Transverse colon (tissue), 4 donors: Measurements from ENCODE around the gene CKMT2. TPM values are rescaled to one million over a fixed set of nuclear protein-coding genes. Genes with fewer than 3 reads are reported as not detected.

Experiments
- DNase-seq: peaks from one replicate; pipeline ENCODE4 v3.0.0-alpha.2; 2019
- H3K27ac ChIP-seq, 4 donors: fragments of 200-600 bp; sonication (generic); 2 replicates each; pipeline ENCODE4 v1.5.1; 2016 to 2018; ENCODE audit warnings: inconsistent platforms in 4 of 4
- H3K27me3 ChIP-seq: fragments of 200-600 bp; sonication (generic); 2 replicates; pipeline ENCODE4 v1.5.1; 2017; ENCODE audit warnings: inconsistent platforms
- H3K36me3 ChIP-seq, 4 donors: fragments of 200-600 bp; sonication (generic); 2 replicates each; pipeline ENCODE4 v1.5.1; 2017 to 2019; ENCODE audit warnings: inconsistent platforms in 4 of 4
- H3K4me1 ChIP-seq, 4 donors: fragments of 200-600 bp; sonication (generic); 2 replicates each; pipeline ENCODE4 v1.5.1; 2017 to 2020; ENCODE audit warnings: inconsistent platforms in 4 of 4
- H3K4me3 ChIP-seq, 4 donors: fragments of 200-600 bp; sonication (generic); 1 replicate in 1 of 4; 2 replicates in 3 of 4; pipeline versions ENCODE4 v1.5.1 to v1.6.1; 2017 to 2019; ENCODE audit warnings: inconsistent platforms in 4 of 4
- H3K9me3 ChIP-seq, 2 donors: fragments of 200-600 bp; sonication (generic); 2 replicates each; pipeline ENCODE4 v1.5.1; 2017 to 2019; ENCODE audit warnings: inconsistent platforms in 2 of 2
- EP300 ChIP-seq: sonication (generic); formaldehyde crosslinking; IDR thresholded peaks from one replicate; pipeline ENCODE4 v1.6.1; 2017; ENCODE audit warnings: antibody characterized with exemption, low read depth
- POLR2A ChIP-seq: fragments of 450-650 bp; IDR thresholded peaks from one replicate; pipeline ENCODE4 v1.6.1; 2016; ENCODE audit warnings: antibody characterized with exemption, mild to moderate bottlenecking, moderate library complexity
- POLR2AphosphoS5 ChIP-seq, 3 donors: sonication (generic); formaldehyde crosslinking; IDR thresholded peaks; one replicate each; pipeline ENCODE4 v1.6.1; 2016; ENCODE audit warnings: antibody characterized with exemption in 3 of 3
- WGBS, 2 donors: methylation state at CpG; one replicate each; pipeline ENCODE4 v1.1.5; 2018; ENCODE audit warnings: low coverage in 1 of 2; 5-methylcytosine and 5-hydroxymethylcytosine counted together
- in situ Hi-C, 4 donors: fragments of 200-750 bp; cut with MboI; loops; one replicate each; pipeline versions ENCODE4 v1.15.0 to v1.15.1; 2017; ENCODE audit warnings: low sequenced_read_pairs in 3 of 4, low pct_ligation_motif_present in 1 of 4, low pct_unique_long_range_greater_than_20kb in 1 of 4
- intact Hi-C: fragments of 100-400 bp; cut with DNase I; formaldehyde crosslinking; loops from one replicate; pipeline ENCODE4 v1.15.1; 2023; ENCODE audit warnings: low total_unique reads
- total RNA-seq, 4 donors: library from RNA; depleted of rRNA; stranded (reverse); fragments of >200 nt; gene quantifications; one replicate each; pipeline ENCODE4 v1.1.0, GENCODE V29; 2016
- TF ChIP-seq, protein P1 (sequence below), 5 experiments: fragments of 200-600 bp in 3 of 5; fragments of 450-650 bp in 2 of 5; sonication (generic) in 3 of 5; IDR thresholded peaks; 1 replicate in 2 of 5; 2 replicates in 3 of 5; pipeline ENCODE4 v1.5.1; 2016 to 2017; ENCODE audit warnings: antibody characterized with exemption in 5 of 5, inconsistent platforms in 3 of 5, mild to moderate bottlenecking in 2 of 5, moderate library complexity in 1 of 5

The CKMT2 gene
- total RNA-seq, 4 donors from 2014 or later, result 0.79 to 17.1 (median 5.1) TPM

DNA sequence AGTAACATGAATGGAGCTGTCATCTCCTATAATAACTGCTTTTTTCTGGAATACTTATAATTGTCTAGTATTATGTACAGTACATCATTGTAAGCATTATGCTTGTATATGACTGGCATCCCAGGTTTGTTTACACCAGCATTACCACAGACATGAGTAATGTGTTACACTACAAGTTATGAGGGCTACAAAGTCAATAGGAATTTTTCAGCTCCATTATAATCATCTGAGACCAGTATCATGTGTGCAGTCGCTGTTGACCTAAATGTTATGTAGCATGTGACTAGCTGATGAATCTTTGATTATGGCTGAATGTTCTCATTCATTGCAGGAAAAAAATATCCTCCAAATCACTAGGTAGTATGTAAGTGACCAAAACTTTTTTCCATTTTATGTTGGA is 70.4 kb downstream of the CKMT2 start:
- no peaks in the 10 kb centered on the region for H3K36me3 ChIP-seq
- TF ChIP-seq, protein P1, sequence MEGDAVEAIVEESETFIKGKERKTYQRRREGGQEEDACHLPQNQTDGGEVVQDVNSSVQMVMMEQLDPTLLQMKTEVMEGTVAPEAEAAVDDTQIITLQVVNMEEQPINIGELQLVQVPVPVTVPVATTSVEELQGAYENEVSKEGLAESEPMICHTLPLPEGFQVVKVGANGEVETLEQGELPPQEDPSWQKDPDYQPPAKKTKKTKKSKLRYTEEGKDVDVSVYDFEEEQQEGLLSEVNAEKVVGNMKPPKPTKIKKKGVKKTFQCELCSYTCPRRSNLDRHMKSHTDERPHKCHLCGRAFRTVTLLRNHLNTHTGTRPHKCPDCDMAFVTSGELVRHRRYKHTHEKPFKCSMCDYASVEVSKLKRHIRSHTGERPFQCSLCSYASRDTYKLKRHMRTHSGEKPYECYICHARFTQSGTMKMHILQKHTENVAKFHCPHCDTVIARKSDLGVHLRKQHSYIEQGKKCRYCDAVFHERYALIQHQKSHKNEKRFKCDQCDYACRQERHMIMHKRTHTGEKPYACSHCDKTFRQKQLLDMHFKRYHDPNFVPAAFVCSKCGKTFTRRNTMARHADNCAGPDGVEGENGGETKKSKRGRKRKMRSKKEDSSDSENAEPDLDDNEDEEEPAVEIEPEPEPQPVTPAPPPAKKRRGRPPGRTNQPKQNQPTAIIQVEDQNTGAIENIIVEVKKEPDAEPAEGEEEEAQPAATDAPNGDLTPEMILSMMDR (IDR thresholded peaks at IDR 0.05), result no peak
- no peak for TF ChIP-seq EP300
- no peak for TF ChIP-seq POLR2A
- TF ChIP-seq POLR2AphosphoS5 (IDR thresholded peaks at IDR 0.05), result no peak
- no peak overlapping the region for H3K27ac ChIP-seq
- peaks cover 0 to 34% (median 22%) of the 10 kb centered on the region in 4 donors for H3K4me1 ChIP-seq
- H3K4me3 ChIP-seq, result no peak overlapping the region
- H3K9me3 ChIP-seq, result no peaks in the 10 kb centered on the region
- intact Hi-C loops, result no loop called here
- 88 to 100% methylated on average over 1 of the region's 1 CpG for WGBS, 2 donors
- in situ Hi-C loops, result no loop called here
- no peaks in the 10 kb centered on the region for H3K27me3 ChIP-seq
- DNase-seq, result no peak

DNA sequence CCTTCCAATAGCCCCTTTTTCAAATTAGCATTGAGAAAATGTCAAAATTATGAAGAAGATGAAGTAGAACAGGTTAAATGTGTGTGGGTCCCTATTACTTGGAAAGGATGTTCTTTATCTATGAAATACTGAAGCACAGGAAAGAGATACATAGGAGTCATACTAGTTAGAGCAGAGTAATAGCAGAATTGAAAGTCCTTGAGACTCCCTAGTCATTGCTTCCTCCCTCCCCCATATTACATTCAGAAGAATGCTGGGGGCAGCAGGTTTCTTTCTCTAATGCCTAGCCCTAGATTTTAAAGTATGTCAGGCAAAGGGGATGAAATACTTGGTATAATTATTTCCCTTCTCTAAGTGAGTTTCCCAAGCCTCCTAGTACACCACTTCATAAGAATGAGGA is 72.7 kb downstream of the CKMT2 start:
- Histone ChIP-seq H3K9me3 (no peaks in the 10 kb centered on the region), H3K4me1 (peaks cover 0 to 16% (median 10%) of the 10 kb centered on the region in 4 donors), H3K27ac (no peak overlapping the region), H3K36me3 (peaks cover 0 to 9% (median 2%) of the 10 kb centered on the region in 4 donors), H3K4me3 (no peak overlapping the region), H3K27me3 (no peaks in the 10 kb centered on the region)
- in situ Hi-C loops, result no loop called here
- intact Hi-C loops, result no loop called here
- TF ChIP-seq POLR2A, result no peak
- no peak for DNase-seq

DNA sequence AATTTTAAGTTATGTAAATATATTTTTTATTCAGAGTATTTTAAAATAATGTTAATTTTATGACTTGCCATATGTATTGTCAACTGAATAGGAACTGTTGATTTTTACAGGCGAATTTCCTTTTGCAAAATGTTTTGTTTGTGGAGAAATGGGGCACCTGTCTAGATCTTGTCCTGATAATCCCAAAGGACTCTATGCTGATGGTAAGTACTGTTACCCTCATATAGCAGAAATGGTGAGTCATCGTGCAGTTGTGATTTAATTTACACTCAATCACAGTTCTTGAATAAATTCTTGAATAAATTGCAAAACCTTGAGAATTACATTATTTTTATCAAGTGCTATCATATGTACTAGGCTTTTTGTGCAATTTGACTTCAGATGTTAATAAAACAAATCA is 75.7 kb downstream of the CKMT2 start:
- intact Hi-C loops (no loop called here), in situ Hi-C loops (no loop called here)
- Histone ChIP-seq H3K27me3 (no peaks in the 10 kb centered on the region), H3K27ac (no peak overlapping the region), H3K9me3 (no peaks in the 10 kb centered on the region), H3K36me3 (peaks cover 0 to 32% (median 5%) of the 10 kb centered on the region in 4 donors), H3K4me3 (no peak overlapping the region), H3K4me1 (no peaks in the 10 kb centered on the region)
- WGBS, 2 donors, result 92 to 95% methylated on average over 2 of the region's 2 CpGs
- no peak for DNase-seq
- TF ChIP-seq POLR2A, result no peak
- TF ChIP-seq EP300, result no peak
- TF ChIP-seq POLR2AphosphoS5 (IDR thresholded peaks at IDR 0.05), result no peak
- TF ChIP-seq, protein P1 (IDR thresholded peaks at IDR 0.05), result no peak

DNA sequence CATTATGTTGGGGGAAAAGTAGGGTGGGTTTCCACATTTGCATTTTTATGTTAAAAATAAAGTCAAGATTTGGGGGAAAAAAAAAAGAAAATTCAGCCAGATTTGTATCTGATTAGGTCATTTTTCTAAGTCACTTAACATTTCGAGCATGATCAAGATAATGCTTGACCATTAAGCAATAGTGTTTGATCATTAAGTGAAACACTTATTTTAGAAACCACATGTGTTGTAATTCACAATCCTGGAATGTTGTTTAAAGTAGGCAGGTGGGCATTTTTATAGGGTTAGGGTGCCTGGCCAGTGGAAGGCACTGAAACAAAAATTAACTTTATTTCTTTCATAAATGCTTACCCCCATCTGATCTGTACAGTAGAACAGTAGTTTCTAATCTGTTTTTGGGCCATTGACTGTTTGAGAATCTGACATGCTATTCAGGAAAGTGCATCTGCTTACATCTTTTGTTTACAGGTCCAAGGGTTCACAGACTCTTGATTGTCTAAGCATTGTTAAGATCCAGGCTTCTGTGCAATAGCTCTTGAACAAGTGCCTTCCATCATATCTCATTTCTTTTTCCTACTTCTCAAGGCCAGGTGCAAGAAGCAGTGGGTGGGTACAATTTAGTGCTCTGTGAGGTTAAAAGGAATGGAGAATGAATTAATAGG is 77.4 kb downstream of the CKMT2 start:
- H3K27ac ChIP-seq, result no peak overlapping the region
- H3K9me3 ChIP-seq, result no peaks in the 10 kb centered on the region
- 81 to 93% methylated on average over 1 of the region's 1 CpG for WGBS, 2 donors
- in situ Hi-C loops (no loop called here), intact Hi-C loops (no loop called here)
- no peaks in the 10 kb centered on the region for H3K27me3 ChIP-seq
- DNase-seq, result no peak
- TF ChIP-seq EP300, result no peak
- no peak for TF ChIP-seq POLR2AphosphoS5 (IDR thresholded peaks at IDR 0.05)
- TF ChIP-seq, protein P1 (IDR thresholded peaks at IDR 0.05), result no peak
- TF ChIP-seq POLR2A, result no peak
- H3K4me3 ChIP-seq, result no peak overlapping the region
- H3K4me1 ChIP-seq, result no peaks in the 10 kb centered on the region
- H3K36me3 ChIP-seq, result peaks cover 0 to 37% (median 5%) of the 10 kb centered on the region in 4 donors

DNA sequence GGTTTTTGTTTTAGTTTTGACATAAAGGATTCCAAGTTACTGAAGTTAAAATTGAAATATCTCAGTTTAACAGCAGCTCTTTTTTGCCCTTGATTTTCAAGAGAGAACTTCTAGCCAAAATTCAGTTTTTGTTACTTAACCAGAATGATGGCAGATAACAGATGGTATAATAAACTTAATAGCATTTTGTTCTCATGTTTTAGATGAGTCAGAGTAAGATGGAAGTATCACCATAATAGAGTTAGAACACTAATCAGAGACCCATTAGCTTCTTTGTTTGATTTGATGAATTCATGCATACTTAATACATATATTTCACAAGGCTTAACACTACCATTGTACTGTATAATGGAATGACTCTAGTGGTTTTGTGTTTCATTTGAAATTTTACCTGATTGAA is 80.2 kb downstream of the CKMT2 start:
- Histone ChIP-seq H3K27ac (no peak overlapping the region), H3K9me3 (no peaks in the 10 kb centered on the region), H3K27me3 (no peaks in the 10 kb centered on the region), H3K4me1 (no peaks in the 10 kb centered on the region), H3K4me3 (no peak overlapping the region), H3K36me3 (peaks cover 0 to 37% (median 5%) of the 10 kb centered on the region in 4 donors)
- in situ Hi-C loops, result no loop called here
- no peak for TF ChIP-seq EP300
- no peak for DNase-seq
- intact Hi-C loops, result no loop called here
